ENCODE results near the gene POMGNT1. TPM values are rescaled to one million over a fixed set of nuclear protein-coding genes. Genes with fewer than 3 reads are reported as not detected.
A peak's percentile ranks its signal among the peaks of the same experiment; 100 is the strongest.

The POMGNT1 gene
- total and polyA plus RNA-seq, 12 donors = 74.3 to 164 (median 142) TPM

- no peak for DNase-seq
- Histone ChIP-seq H3K27me3 (peaks cover 0 to 11% (median 0%) of the 10 kb centered on the region in 7 donors), H3K36me3 (no peaks in the 10 kb centered on the region), H3K4me1 (peaks cover 22 to 75% (median 71%) of the 10 kb centered on the region in 9 donors), H3K4me3 (no peak overlapping the region), H3K9me3 (no peaks in the 10 kb centered on the region), H3K27ac (peak overlapping the region in 9 of 10 donors; percentile 69 to 93 (median 82))
- WGBS, 2 donors = 83 to 98% methylated on average over 4 of the region's 4 CpGs
- no peak for TF ChIP-seq CTCF (IDR thresholded peaks at IDR 0.05)
- no peak for ATAC-seq
- intact Hi-C loops (cut with DNase I) = loop anchor here in 3 of 10 donors (2.0 to 10.0 kb wide), 3 partner anchors 40 to 58 kb away; partner anchors contain the start of gene PIK3R3 (in 2 of the 3)
Observed at GRCh38 chr1:46172321-46172720, 25.9 kb downstream of the POMGNT1 start.

- Histone ChIP-seq H3K27ac (peak overlapping the region; percentile 69 to 93 (median 82)), H3K27me3 (peaks cover 0 to 16% (median 0%) of the 10 kb centered on the region in 7 donors), H3K9me3 (no peaks in the 10 kb centered on the region), H3K36me3 (no peaks in the 10 kb centered on the region), H3K4me1 (peaks cover 24 to 80% (median 73%) of the 10 kb centered on the region in 9 donors), H3K4me3 (peak overlapping the region in 1 of 10 donors; percentile 15)
- no peak for DNase-seq
- WGBS, 2 donors = 38 to 45% methylated on average over 6 of the region's 6 CpGs
- no peak for TF ChIP-seq CTCF (IDR thresholded peaks at IDR 0.05)
- intact Hi-C loops (cut with DNase I) = loop anchor here in 4 of 10 donors (2.0 to 10.0 kb wide), 3 partner anchors 39 to 57 kb away; partner anchors contain the start of gene PIK3R3 (in 3 of the 4)
- ATAC-seq = peak in 6 of 8 donors; percentile 2 to 10 (median 5)
Observed at GRCh38 chr1:46171871-46172270, 26.4 kb downstream of the POMGNT1 start.

GRCh38 chr1:46171351-46171750 is 26.9 kb downstream of the POMGNT1 start:
- Histone ChIP-seq H3K27ac (peak overlapping the region; percentile 69 to 93 (median 82)), H3K4me1 (peaks cover 26 to 85% (median 73%) of the 10 kb centered on the region in 9 donors), H3K27me3 (peaks cover 0 to 21% (median 0%) of the 10 kb centered on the region in 7 donors), H3K9me3 (no peaks in the 10 kb centered on the region), H3K4me3 (peak overlapping the region in 2 of 10 donors; percentile 10 to 15), H3K36me3 (no peaks in the 10 kb centered on the region)
- WGBS, 2 donors = 62 to 65% methylated on average over 8 of the region's 8 CpGs
- ATAC-seq = peak in 7 of 8 donors; percentile 36 to 62 (median 55)
- DNase-seq = peak; percentile 64 to 70
- intact Hi-C loops (cut with DNase I) = loop anchor here in 3 of 10 donors (2.0 to 10.0 kb wide), 3 partner anchors 39 to 57 kb away; partner anchors contain the start of gene PIK3R3 (in 2 of the 3)
- TF ChIP-seq CTCF (IDR thresholded peaks at IDR 0.05) = no peak

- 95% methylated on average over 3 of the region's 3 CpGs for WGBS, 2 donors
- no peaks in the 10 kb centered on the region for H3K9me3 ChIP-seq
Observed at GRCh38 chr1:46169811-46170454, 28.3 kb downstream of the POMGNT1 start.

More at GRCh38 chr1:46169811-46170454, 28.3 kb downstream of the POMGNT1 start:
- H3K27me3 ChIP-seq = peaks cover 0 to 26% (median 0%) of the 10 kb centered on the region in 7 donors
- no peak for TF ChIP-seq CTCF (IDR thresholded peaks at IDR 0.05)
- DNase-seq = no peak
- intact Hi-C loops (cut with DNase I) = loop anchor here in 4 of 10 donors (2.0 to 10.0 kb wide), 3 partner anchors 37 to 55 kb away; partner anchors contain the start of gene PIK3R3 (in 3 of the 4)
- peak overlapping the region in 6 of 10 donors; percentile 77 to 93 (median 84) for H3K27ac ChIP-seq
- no peak for ATAC-seq
- H3K36me3 ChIP-seq = no peaks in the 10 kb centered on the region
- peaks cover 26 to 85% (median 70%) of the 10 kb centered on the region in 9 donors for H3K4me1 ChIP-seq
- H3K4me3 ChIP-seq = no peak overlapping the region

All from heart right ventricle (tissue), 16 donors.